ENCODE results near the gene SPATA46. TPM values are rescaled to one million over a fixed set of nuclear protein-coding genes. Genes with fewer than 3 reads are reported as not detected.
A peak's percentile ranks its signal among the peaks of the same experiment; 100 is the strongest.

SPATA46 gene
- total and polyA plus RNA-seq, 2 experiments from 2014 or later: not detected

GRCh38 chr1:162406811-162407210, 30.2 kb upstream of the SPATA46 start:
- Histone ChIP-seq H3K79me2 (replicated peaks; ENCODE audit: insufficient read depth) (no peaks in the 10 kb centered on the region), H3K36me3 (ENCODE audit: insufficient read depth) (no peaks in the 10 kb centered on the region), H3K4me1 (ENCODE audit: insufficient read depth) (no peaks in the 10 kb centered on the region), H3F3A (replicated peaks; ENCODE audit: low read depth) (no peaks in the 10 kb centered on the region), H3K4me2 (no peak overlapping the region), H3K9me2 (ENCODE audit: insufficient read depth) (no peaks in the 10 kb centered on the region; the same call in 1 of the 2 replicates), H2AFZ (peak overlapping the region; percentile 28; the same call in 1 of the 2 replicates), H4K20me1 (replicated peaks; ENCODE audit: insufficient read depth) (no peaks in the 10 kb centered on the region), H3K27ac (ENCODE audit: low read depth) (no peak overlapping the region), H3K27me3 (ENCODE audit: insufficient read depth) (no peaks in the 10 kb centered on the region), H3K4me3 (no peak overlapping the region)
- no peaks in the 10 kb centered on the region for H3K36me3 Mint-ChIP-seq (ENCODE audit: low read depth)
- H3K4me1 Mint-ChIP-seq: no peaks in the 10 kb centered on the region; the same call in 2 of the 3 replicates
- DNase-seq (ENCODE audit: low spot score) (no peak), ATAC-seq (no peak)
- no peak overlapping the region for H3K27ac Mint-ChIP-seq
- TF ChIP-seq REST (IDR thresholded peaks at IDR 0.05; ENCODE audit: unreplicated experiment) (no peak), EZH2 (IDR thresholded peaks at IDR 0.05; ENCODE audit: low read depth, unreplicated experiment) (no peak)
- no peaks in the 10 kb centered on the region for H3K27me3 Mint-ChIP-seq (ENCODE audit: insufficient read depth, low read depth, poor library complexity)
- H3K4me3 Mint-ChIP-seq: no peak overlapping the region
- no peaks in the 10 kb centered on the region; the same call in 2 of the 3 replicates for H3K9me3 Mint-ChIP-seq

- no peaks in the 10 kb centered on the region; the same call in 2 of the 3 replicates for H3K9me3 Mint-ChIP-seq
- Histone ChIP-seq H3K79me2 (replicated peaks; ENCODE audit: insufficient read depth) (no peaks in the 10 kb centered on the region), H2AFZ (no peak overlapping the region)
- TF ChIP-seq EZH2 (IDR thresholded peaks at IDR 0.05; ENCODE audit: low read depth, unreplicated experiment) (no peak), CTCF (conservative IDR thresholded peaks at IDR 0.05; ENCODE audit: low read depth in 2 of 2) (no peak), JUNB (IDR thresholded peaks at IDR 0.05; ENCODE audit: unreplicated experiment) (no peak), EZH2phosphoT487 (IDR thresholded peaks at IDR 0.05; ENCODE audit: unreplicated experiment) (no peak), STAT1 (IDR thresholded peaks at IDR 0.05; ENCODE audit: unreplicated experiment) (no peak), REST (IDR thresholded peaks at IDR 0.05; ENCODE audit: unreplicated experiment) (no peak), POLR2AphosphoS5 (IDR thresholded peaks at IDR 0.05; ENCODE audit: low read depth) (no peak), NANOG (IDR thresholded peaks at IDR 0.05; ENCODE audit: borderline replicate concordance) (no peak), CREB1 (CRISPR knock-in tag; IDR thresholded peaks at IDR 0.05; ENCODE audit: low read depth) (no peak), ZNF331 (CRISPR knock-in tag; IDR thresholded peaks at IDR 0.05; ENCODE audit: low read depth) (no peak), ZNF114 (CRISPR knock-in tag; IDR thresholded peaks at IDR 0.05) (no peak)
These were observed 29.1 kb upstream of the SPATA46 start for GRCh38 chr1:162405800-162406199.

More at GRCh38 chr1:162405800-162406199, 29.1 kb upstream of the SPATA46 start:
- Histone ChIP-seq H3K9me2 (ENCODE audit: insufficient read depth) (no peaks in the 10 kb centered on the region), H3K27ac (ENCODE audit: low read depth) (no peak overlapping the region), H3K4me3 (no peak overlapping the region), H3K36me3 (ENCODE audit: insufficient read depth) (no peaks in the 10 kb centered on the region), H3K4me2 (no peak overlapping the region), H3F3A (replicated peaks; ENCODE audit: low read depth) (no peaks in the 10 kb centered on the region), H3K4me1 (ENCODE audit: insufficient read depth) (0 out of 2 replicates have a peak, but pooled peaks cover 3% of the 10 kb centered on the region), H4K20me1 (replicated peaks; ENCODE audit: insufficient read depth) (no peaks in the 10 kb centered on the region), H3K27me3 (ENCODE audit: insufficient read depth) (no peaks in the 10 kb centered on the region)
- ATAC-seq: no peak
- H3K27me3 Mint-ChIP-seq (ENCODE audit: insufficient read depth, low read depth, poor library complexity): no peaks in the 10 kb centered on the region
- no peak for DNase-seq (ENCODE audit: low spot score)
- no peak overlapping the region for H3K27ac Mint-ChIP-seq
- H3K4me3 Mint-ChIP-seq: no peak overlapping the region
- H3K4me1 Mint-ChIP-seq: peaks cover 1% of the 10 kb centered on the region; the same call in 1 of the 3 replicates
- H3K36me3 Mint-ChIP-seq (ENCODE audit: low read depth): no peaks in the 10 kb centered on the region
